Stimulated activated CD8-positive, alpha-beta memory T cell treated with anti-CD3 and anti-CD28 coated beads, Interleukin-7, amount 100 ng/mL, for 48 hours (primary cell): Measurements from ENCODE around the gene IFNAR1.
"Not testable (repeated sequence)": the region's sequence is repeated elsewhere in the genome, so short reads cannot be mapped to it uniquely, and the experiment has no call there.

ENCODE experiments used
- DNase-seq, 2 donors: peaks; one replicate each; pipeline ENCODE4 v3.0.0-alpha.2; 2020; ENCODE audit warnings: low read depth in 1 of 2; ENCODE audit errors: extremely low read depth in 1 of 2

The IFNAR1 gene

DNA sequence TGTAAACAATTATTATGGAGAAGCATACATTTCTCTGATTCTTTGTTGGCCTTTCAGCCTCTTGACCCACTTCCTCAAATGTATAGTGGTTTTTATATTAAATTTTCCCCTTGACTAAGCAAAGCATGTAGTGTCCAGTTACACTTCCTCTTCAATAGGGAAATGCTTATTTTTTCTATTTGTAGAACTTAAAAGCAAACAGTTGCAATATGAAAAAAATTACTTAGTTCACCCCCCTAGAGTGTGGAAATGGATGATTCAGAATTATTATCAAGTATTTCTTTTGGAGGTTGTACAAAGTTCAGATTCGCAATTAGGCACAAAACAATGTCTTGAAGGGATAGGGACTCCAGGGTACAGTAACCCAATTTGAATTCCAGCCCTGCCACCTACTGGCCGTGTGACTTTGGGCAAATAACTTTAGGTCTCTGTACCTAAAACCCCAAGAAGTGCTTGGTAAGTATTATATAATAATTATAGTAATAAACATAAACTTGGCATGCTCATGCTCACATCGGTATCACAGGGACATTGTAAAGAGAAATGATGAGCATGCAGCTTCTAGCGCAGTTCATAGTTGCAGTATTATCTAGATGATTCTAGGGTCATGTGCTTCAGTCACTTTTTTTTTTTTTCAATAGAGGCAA lies 49.8 kb downstream of the IFNAR1 start:
- no peak for DNase-seq

DNA sequence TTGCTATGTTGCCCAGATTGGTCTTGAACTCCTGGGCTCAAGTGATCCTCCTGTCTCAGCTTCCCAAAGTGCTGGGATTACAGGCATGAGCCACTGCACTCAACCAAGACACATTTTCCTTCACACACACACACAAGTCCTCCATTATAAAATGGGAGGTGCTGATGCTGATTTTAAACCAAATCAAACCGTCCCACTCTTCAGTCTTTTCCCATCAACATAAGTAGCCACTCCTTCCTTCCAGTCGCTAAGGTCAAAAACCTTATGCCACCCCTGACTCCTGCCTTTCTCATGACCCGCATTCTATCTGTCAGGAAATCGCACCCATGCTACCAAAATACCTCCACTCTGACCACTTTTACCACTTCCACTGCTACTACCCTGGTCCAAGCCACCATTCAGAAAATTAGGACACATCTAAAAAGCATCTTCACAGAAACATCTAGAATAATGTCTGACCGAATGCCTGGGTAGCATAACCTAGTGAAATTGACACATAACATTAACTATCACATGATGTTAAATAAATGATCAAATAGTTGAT lies 50.4 kb downstream of the IFNAR1 start:
- DNase-seq = no peak

DNA sequence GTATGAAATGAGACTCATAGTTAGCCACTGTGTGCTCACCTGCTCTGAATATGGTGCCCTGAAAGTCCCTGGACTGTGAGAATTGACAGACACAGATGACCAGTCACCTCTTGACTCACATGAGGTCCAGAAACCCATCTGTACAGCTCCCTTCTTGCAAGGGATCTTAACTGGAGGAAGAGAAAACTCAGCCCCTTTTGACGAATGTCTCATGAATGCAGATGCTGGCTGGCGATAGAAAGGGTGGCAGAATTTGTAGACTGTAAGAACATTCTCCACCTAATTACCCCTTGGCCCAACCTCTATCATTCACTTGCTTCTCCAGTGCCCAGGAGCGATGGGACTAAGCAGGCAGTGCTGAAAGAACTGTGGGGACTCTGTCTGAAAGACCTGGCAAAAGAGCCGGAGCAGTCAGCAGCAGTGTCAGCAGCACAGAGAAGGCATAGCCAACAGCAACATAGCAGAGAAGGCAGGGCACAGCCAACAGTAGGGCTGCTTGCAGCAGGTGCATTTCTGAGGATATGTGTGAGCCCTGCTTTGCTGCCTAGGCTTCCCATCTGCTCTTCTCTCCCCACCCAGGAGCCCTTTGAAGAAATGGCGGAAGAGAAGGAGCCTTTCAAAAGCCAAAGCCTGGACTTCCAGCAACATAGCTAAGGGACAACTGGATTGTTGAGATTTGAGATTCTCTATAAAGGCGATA lies 52.6 kb downstream of the IFNAR1 start:
- DNase-seq = no peak

DNA sequence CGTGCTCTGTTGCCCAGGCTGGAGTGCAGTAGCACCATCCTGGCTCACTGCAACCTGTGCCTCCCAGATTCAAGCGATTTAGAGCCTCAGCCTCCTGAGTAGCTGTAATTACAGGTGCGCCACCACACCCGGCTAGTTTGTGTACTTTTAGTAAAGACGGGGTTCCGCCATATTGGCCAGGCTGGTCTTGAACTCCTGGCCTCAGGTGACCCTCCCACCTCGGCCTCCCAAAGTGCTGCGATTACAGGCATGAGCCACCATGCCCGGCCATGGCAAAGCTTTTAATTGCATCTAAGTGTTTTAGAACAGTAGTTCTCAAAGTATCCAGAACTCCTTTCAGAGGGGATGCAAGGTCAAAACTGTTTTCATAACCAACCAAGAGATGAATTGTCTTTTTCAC lies 53.3 kb downstream of the IFNAR1 start:
- no peak for DNase-seq

DNA sequence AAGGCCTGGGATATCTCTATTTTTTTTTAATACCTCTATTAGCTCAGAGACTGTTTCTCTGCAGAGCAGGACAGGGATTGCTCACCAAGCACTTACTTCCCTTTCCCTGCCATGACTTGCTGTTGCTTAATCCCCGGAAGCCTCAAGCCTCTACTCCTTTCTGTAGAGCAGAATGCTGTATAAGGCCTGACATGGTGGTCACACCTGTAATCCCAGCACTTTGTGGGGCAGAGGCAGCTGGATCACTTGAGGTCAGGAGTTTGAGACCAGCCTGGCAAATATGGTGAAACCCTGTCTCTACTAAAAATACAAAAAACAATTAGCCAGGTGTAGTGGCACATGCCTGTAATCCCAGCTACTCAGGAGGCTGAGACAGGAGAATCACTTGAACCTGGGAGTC lies 55.2 kb downstream of the IFNAR1 start:
- not testable (repeated sequence) for DNase-seq

DNA sequence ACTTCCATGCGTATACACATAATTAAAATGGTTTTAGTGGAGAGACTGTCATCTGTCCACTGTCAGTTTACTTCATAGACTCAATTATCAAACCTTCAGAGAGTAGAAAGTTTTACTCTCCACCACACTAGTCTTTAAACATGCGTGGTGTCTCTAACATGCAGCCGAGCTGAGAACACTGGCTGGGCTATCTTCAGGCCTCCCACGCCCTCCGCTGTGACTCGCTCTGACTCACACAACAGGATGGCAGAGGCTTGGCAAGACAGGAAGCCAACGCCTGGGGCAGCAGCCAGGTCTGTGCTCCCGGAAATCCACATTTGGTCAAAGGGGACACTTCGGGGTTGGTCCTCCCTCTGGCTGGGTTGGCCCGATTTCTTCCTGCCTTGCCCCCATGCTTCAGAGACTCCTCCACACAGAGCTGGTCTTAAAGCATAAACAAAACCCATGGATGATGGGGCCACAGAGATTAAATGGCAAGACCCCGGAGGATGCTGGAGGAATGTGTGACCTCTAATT lies 55.8 kb downstream of the IFNAR1 start:
- peak; percentile 79 to 89 for DNase-seq

DNA sequence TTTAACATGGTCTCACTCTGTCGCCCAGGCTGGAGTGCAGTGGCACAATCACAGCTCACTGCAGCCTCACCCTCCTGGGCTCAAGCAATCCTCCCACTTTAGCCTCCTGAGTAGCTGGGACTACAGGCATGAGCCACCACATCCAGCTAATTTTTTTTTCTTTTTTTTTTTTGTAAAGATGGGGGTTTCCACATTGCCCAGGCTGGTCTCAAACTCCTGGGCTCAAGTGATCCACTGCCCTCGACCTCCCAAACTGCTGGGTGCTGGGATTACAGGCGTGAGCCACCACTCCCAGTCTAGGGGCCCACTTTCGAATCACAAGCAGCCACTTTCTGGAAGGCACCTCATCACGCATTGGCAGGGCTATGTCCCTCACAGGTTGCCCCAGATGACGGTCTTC lies 56.6 kb downstream of the IFNAR1 start:
- DNase-seq = not testable (repeated sequence)

DNA sequence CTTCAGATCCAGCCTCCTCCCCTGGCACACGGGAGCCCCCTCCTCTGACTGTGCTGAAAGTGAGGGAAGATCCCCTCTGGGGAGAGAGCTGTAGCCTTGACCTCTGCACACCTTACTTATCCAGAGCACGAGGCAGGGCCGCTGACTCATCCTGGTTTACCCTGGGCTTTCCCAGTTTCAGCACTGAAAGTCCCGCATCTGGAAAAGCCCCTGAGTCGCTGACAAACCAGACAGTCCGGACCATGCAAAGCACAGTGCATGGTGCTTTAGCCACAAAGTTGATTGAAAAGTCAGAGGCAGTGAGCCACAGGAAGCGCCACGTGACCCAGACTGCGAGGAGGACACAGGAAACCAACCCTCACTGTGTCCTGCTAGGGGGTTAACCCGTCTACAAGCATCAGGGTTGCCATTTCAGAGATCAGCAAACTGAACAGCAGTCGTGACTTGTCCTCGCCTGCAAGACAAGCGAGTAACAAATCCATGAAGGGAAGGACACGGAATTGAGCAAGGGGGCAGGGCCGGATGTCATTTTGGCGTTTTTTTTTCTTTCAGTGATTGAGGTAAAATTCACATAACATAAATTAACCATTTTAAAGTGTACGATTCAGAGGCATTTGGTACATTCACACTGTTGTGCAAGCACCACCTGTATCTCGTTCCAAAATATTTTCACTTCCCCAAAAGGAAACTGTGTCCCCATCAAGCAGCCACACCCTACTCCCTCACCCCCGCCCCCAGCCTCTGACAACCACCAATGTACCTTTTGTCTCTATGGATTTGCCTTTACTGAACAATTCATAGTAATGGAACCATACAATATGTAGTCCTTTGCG lies 58.5 kb downstream of the IFNAR1 start:
- peak; percentile 55 to 70 for DNase-seq

DNA sequence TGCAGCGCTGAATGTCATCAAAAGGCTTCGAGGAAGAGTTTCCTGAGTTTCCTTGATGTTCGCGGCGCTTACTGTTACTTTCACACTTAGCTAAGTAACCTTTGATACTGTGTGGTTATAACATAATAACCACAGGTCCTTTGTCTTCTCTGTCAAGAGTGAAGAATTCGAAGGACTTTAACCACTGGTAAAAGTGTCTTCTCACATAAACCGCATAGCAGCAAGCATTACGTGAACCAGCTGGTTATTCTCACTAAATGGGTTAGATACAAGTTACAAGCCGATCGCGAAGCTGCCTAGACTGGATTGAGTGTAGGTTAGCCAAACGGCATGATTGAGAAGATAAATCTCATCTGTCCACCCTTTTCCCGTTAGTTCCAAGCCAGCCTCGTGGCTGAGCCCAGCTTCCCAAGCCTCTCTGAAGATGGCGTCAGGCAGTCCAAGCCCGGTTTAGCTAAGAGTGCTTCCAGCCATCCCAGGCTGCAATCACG lies 60.1 kb downstream of the IFNAR1 start:
- no peak for DNase-seq

DNA sequence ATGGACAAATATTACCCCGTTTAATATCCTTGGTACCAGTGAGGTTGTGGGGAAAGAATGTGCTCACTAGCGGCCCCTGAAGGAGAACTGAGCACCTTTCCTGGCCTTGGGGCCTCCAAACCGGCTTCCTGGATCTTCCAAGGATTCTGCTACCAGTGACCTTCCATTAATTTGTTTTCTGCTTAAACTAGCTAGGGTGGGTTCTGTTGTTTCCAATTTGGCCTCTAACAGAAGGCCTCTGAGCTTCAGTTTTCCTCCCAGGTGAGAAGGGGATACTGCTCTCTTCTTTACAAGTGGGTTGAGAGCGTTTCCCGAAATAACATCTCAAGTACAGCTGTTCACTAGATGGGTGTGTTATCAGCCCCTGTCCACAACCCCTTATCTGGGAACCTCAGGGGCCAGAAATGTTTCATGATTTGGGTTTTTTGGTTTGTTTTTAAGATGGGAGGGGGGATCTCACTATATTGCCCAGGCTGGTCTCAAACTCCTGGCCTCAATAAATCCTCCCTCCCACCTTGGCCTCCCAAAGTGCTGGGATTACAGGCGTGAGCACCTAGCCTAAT lies 61.5 kb downstream of the IFNAR1 start:
- no peak for DNase-seq

DNA sequence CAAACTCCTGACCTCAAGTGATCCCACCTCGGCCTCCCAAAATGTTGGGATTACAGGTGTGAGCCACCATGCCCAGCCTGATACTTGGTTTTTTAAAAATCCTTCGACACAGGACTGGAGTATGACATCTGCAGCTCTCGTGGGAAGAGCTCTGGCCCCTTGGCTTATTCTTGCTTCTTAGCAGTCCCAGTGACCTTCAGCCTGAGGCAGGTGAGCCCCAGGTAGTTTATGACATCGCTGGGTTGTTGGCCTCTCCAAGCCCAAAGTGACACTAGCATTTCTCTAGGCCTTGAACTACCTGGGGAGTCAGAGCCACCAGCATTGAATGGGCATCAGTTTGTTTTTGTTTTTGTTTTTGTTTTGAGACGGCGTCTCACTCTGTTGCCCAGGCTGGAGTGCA lies 62.5 kb downstream of the IFNAR1 start:
- DNase-seq = no peak

DNA sequence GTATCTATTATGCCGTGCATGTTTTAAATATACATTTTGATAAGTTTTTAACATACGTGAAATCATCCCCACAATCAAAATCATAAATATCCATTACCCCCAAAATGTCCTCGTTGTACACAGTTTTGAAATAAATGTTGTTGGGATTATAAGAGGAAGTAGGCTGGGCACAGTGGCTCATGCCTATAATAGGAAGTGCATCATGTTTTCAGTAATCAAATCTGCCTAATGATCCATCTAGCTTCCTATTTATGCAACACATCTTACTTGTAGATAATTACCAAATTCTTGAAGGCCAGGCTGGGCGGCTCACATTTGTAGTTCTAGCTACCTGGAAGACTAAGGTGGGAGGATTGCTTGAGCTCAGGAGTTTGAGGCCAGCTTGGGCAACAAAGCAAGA lies 63.4 kb downstream of the IFNAR1 start:
- DNase-seq = no peak

DNA sequence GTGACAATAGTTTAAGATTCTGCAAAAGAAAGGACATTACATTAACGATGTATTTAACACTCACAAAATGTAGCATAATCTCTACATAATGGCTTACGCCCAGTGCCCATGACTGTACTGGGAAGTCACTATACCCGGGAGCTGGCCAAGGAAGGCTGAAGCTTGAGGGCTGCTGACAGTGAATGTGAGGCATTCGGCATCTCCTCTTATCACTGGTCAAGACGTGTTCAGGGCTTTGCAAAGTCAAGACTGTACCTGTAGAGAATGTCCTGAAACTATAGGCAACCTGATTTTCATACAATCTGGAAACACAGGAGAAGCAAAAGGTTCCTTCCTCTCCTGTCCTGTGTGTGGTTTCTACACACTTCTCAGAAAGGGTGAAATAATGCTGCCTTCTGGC lies 65.7 kb downstream of the IFNAR1 start:
- no peak for DNase-seq

DNA sequence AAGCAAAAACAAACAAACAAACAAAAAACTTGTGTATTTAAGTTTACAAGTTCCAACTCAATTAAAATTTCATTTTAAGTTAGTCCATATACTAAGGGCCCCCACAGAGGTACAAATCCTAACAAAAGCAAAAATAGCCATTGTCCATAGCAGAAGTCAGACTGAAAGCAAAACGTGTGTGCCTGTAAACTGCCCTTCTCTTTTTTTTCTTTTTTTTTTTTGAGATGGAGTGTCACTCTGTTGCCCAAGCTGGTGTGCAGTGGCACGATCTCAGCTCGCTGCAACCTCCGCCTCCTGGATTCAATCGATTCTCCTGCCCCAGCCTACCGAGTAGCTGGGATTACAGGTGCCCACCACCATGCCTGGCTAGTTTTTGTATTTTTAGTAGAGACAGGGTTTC lies 66.9 kb downstream of the IFNAR1 start:
- DNase-seq = no peak

DNA sequence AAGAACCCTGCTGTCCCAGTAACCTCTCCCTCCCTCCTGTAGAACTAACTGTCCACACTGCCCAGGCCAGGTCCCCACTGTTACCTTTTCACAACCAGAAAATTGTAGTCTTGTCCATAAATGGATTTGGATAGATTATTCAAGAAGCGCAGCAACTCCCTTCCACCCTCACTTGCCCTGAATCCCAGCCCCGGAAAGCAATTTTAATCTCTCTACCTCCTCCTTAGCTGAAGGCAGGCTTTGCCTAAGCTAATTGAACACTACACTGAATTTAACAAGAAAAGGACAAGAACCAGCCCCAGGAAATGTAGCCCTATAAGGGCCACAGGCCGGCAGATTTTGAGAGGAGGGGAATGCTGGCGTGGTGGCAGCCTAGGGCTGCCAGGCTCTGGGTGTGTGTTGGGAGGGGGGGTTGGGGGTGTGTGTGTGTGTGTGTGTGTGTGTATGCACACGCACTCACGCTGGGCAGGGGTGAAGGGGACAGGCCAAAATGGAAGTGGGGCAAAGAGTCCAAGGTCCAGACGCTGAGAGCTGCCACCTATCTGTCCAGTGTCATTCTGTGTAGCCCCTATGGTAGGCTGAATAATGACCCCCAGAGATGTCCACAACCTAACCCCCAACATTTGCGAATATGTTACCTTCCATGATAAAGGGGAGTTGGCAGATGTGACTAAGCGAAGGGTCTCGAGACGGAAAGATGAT lies 67.7 kb downstream of the IFNAR1 start:
- no peak for DNase-seq

DNA sequence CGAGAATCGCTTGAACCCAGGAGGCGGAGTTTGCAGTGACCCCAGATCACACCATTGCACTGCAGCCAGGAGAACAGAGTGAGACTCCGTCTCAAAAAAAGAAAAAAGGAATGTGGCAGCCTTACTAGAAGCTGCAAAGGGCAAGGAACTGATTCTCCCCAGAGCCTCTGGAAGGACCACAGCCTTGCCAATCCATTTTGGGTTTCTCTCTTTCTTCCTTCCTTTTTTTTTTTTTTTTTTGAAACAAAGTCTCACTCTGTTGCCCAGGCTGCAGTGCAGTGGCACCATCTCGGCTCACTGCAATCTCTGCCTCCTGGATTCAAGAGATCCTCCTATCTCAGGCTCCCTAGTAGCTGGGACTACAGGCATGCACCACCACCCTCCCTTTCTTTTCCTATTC lies 68.6 kb downstream of the IFNAR1 start:
- DNase-seq = no peak

DNA sequence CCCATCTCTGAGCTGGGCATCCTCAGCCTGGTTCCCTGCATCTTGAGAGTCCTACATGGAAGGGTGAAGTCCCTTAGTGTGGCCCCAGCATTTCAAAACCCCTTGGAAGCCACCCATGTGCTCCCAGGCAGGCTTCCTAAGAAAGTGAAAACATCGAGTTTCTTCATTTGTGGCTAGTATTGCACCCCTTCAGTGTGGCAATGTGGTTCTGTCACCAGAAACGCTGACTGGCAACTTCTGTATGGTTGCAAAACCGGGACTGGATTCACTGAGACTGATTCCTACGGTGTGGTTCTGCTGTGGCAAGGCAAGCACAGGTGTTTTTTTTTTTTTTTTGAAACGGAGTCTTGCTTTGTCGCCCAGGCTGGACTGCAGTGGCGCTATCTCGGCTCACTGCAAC lies 69.5 kb downstream of the IFNAR1 start:
- no peak for DNase-seq

DNA sequence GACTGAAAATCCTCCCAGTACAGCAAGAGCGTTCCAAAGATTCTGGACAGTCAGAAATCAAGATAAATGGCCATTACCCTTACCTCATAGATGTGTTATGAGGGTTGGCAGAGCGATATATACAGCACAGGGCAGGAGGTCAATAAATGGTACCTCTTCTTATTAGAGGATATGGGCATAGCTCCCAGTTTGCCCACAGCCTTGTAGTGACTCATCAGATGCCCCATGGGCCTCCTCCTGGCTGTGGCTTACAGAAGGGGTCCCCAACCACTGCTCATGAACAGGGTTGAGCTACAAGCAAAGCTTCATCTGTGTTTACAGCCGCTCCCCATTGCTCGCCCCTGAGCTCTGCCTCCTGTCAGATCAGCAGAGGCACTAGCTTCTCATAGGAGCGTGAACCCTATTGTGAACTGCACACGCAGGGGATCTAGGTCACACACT lies 71.1 kb downstream of the IFNAR1 start:
- no peak for DNase-seq

DNA sequence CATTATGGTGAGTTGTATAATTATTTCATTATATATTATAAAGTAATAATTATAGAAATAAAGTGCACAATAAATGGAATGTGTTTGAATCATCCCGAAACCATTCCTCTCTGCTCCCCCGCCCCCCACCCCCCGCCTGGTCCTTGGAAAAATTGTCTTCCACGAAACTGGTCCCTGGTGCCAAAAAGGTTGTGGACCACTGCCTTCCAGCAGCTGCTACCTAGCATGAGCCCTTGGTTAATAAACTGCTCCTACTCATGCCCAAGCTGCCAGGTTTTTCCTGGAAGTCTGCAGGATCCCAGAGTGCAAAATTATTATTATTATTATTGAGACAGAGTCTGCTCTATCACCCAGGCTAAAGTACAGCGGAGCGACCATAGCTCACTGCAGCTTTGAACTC lies 71.7 kb downstream of the IFNAR1 start:
- DNase-seq = no peak

DNA sequence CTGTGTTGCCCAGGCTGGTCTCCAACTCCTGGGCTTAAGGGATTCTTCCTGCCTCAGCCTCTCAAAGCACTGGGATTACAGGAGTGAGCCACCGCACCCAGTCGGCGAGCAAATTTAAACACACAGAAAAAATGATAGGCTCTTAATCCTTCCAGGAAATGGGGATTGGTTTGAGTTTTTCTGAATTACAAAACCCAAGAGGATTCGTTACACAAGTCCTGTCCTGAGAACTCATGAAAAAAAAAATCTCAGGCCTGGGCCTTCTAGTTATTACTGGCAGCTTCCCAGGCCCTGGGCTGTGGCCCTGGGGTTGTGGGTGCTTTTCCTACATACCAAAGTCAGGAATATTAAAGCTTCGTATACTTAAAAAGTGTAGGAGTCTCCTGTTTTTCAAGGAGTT lies 72.2 kb downstream of the IFNAR1 start:
- DNase-seq = no peak
